T follicular helper cell (primary cell): ENCODE results near the gene LOXL1.
"Not testable (repeated sequence)": the region's sequence is repeated elsewhere in the genome, so short reads cannot be mapped to it uniquely, and the experiment has no call there.

ENCODE experiments used
- DNase-seq: peaks from one replicate; pipeline ENCODE4 v3.0.0-alpha.2; 2020; ENCODE audit warnings: low read depth

The LOXL1 gene

DNA sequence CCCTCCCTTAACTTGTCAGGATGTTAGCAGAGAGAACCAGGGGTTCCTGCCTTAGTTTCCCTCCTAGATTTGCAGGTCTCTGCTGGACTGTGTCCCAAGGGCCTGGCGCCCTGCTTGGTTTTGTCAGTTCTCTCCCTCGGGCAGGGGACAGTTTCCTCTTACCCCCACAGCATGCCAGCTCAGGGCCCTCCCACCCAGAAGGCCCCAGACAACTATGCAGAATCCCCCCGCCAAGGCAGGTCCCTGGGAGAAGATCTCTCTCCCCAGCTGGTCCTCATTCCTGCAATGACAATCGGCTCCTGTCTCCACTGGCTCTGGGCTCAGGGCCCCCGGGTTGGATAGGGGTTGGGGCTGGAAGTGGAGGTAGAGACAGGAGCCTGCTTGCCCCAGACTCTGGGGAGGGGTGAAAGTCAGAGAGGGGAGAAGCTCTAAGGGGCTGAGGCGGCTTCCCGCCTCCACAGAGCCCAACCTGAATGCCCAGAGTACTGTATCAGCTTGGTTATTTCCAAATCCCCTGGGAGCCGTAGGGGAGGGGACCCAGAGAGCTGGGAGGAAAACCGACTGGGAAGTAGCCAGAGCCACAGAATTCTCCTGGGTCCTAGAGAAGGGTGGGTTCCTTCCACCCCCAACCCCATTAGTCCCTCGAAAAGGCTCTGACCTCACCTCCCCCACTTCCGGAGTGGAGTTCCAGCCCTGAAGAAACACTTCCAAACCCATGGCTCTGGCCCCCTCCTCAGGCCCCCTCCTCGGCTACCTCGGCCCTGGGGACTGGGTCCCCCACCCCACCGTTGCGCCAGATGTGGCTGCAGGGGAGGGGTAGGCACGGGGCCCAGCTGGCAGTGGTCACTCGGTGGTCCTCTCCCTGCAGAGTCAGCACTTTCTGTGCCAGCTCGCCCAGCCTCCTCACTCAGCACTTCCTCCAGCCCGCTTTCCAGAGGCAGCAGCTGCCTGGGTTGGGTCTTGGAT is 3.8 kb upstream of the LOXL1 start:
- DNase-seq: no peak

DNA sequence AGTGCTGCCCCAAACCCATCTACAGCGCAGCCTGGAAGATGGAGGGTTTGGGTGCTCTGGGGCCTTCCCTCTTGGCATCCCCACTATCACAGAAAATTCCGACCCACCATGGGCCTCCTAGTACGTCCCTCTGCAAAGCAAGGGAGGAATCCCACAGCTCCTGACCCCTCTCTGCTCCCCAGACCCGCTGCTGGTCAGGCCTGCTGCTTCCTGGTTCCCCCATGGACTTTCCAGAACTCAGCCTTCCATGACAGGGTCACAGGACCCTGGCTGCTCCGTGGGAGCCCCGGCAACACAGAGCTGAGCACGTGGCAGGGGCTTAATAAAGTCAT is 3.1 kb upstream of the LOXL1 start:
- no peak for DNase-seq

DNA sequence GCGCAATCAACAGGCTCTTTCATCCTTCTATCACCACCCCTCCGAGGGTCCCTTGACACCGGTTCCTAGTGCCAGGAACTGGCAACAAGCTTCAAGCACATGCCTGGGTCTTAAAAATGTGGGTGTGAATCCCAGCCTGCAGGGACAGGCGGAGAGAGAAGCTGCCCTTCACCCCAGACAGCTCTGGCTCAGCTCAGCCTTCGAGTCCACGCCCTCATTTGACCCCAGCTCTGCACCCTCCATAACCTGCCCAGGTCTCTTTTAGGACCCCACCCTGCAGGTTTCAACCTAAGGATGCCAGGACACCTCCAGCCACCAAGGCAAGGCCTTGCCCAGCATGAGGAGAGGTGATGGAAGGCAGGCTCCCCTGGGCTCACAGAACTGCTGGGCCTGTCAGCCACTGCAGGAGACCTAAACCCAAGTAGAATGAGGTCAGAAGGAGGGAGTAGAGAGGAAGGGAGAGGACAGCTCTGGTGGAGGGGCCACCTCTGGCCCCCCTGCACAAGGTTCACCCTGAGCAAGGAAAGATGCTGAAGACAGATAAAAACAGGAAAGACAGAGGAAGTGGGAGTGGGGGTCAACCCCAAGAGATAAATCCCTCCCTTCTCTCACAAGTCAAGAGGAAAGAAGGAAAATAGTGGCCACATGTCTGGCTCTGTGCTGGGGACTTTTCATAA is 2.6 kb upstream of the LOXL1 start:
- DNase-seq: no peak

DNA sequence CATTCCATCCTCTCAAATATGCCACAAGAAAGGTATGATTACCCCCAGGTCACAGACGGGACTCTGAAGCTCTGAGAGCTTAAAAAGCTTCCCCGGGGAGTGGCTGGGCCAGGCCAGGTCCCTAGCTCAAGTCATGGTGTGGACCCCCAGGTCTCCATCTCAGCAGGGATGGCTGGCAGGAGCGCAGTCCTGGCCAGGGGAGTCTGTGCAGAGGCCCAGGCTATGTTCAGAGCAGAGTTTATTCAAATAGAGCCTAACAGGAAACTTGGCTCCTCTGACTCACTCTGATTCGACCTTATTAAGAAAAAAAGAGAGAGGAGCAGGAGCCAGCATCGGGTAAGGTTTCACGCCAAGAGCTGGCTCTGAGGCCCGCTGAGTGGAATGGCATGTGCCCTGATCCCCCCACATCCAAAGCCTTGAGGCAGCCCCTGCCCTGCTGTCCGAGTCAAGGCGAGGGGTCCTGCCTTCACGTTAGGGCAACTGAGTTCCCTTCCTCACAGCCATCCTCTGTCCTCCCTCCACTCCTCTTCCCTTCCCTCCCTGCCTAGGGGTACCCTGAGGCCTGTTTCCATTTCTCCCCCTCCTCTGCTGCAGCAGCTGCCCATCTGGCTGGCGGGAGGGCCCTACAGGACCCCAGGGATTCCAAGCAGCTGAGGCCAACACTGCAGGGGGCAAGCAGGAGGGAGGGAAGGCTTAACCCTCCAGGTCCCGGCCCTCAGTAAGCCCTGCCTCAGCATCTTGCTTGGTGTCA is 1.9 kb upstream of the LOXL1 start:
- DNase-seq: no peak

DNA sequence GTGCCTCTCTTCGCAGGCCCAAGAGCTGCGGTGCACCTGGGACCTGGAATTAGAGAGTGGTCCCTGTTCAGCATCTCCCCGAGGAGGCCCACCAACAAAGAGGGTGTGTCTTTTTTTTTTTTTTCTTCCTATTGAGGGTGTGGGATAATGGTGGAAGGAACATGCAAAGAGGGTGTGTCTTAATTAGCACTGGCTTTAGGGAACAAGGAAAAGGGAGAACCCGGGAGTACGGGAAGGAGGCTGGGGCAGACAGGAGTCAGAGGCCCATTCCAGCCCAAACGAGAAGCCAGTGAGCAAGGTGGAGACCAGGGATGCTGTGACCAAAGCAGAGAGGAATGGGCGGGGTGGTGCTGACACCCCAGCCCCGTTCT is 429 bp upstream of the LOXL1 start:
- DNase-seq: no peak

DNA sequence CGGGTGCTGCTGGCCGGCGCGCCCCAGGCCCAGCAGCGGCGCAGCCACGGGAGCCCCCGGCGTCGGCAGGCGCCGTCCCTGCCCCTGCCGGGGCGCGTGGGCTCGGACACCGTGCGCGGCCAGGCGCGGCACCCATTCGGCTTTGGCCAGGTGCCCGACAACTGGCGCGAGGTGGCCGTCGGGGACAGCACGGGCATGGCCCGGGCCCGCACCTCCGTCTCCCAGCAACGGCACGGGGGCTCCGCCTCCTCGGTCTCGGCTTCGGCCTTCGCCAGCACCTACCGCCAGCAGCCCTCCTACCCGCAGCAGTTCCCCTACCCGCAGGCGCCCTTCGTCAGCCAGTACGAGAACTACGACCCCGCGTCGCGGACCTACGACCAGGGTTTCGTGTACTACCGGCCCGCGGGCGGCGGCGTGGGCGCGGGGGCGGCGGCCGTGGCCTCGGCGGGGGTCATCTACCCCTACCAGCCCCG is 777 bp downstream of the LOXL1 start:
- peak; percentile 8 for DNase-seq

DNA sequence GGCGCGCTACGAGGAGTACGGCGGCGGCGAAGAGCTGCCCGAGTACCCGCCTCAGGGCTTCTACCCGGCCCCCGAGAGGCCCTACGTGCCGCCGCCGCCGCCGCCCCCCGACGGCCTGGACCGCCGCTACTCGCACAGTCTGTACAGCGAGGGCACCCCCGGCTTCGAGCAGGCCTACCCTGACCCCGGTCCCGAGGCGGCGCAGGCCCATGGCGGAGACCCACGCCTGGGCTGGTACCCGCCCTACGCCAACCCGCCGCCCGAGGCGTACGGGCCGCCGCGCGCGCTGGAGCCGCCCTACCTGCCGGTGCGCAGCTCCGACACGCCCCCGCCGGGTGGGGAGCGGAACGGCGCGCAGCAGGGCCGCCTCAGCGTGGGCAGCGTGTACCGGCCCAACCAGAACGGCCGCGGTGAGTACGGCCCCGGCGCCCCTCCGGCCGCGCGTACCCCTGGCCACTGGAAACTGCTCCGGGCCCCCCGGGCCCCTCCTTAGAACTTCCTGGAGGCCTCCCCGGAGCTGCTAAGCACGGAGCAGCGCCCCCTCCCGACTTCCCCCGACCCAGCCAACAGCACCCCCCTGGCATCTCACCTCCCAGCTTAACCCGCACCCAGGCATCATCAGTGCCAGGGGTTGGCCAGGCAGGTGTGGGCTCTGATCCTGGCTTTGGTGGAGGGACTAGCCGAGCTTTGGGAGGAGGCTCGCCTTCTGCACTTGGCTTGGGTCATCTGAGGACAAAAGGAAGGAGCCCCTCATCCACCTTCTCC is 1.4 kb downstream of the LOXL1 start:
- peak; percentile 68 for DNase-seq

DNA sequence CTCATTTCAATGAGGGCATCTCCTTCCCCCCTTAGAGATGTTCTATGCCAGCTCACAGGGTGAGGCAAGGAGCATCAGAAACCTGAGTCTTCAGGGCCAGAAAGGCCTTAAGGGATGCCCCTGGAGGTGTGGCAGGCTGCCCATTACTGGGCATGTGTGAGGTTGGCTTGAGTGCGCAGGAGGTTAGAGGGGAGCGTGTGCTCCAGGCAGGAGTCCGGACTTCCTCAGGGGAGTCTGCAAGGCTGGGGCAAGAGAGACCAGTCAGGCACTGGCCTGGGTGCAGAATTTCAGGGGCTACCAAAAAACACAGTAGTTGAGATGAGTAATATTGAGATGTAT is 1.9 kb downstream of the LOXL1 start:
- DNase-seq: no peak

DNA sequence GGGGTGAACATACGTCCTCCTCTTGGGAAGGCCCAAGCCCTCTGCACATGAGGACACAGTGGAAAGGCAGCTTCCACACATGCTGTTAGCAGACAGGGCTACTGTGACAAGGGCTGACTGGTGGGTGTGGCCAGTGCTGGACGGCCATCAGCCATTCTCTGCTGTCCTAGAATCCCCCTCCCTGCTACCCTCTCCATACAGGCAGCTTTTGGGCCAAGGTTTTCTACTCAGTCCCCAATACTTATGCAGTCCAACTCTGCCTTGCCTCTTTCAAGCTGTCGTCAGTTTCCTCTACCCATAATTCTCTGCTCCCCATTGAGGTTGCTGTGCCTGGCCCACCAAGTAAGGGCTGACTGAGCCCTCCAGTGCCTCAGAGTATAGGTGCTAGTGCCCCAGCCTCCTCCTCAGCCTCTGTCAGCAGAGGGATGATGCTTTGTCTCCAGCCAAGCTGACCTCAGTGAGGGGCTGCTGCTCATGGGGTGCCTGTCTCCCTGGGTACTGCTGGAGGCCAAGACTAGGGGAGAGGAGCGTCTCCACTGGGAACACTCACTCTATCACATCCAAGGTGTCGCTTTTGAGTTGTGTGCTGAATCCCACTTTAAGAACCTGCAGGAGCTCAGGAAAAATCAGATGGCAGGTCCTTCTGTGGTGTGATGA is 2.8 kb downstream of the LOXL1 start:
- DNase-seq: no peak

DNA sequence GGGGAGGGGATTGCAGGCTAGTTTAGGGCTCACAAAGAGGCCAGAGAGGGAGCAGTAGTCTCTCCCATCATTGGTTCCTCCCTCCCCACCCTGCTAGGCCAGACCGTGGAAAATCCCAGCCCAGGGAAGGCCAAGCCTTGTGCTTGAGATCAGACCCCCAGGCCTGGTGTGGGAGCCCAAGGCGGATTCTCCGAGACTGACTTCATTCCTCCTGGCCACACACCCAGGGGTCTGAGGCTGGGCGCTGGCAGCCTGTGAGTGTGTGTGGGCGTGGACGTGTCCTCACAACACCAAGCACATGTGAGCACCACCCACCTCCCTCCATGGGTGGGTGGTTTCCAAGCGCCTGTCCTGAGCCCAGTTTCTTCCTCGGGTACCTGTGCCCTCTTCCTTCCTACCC is 4.1 kb downstream of the LOXL1 start:
- DNase-seq: no peak

DNA sequence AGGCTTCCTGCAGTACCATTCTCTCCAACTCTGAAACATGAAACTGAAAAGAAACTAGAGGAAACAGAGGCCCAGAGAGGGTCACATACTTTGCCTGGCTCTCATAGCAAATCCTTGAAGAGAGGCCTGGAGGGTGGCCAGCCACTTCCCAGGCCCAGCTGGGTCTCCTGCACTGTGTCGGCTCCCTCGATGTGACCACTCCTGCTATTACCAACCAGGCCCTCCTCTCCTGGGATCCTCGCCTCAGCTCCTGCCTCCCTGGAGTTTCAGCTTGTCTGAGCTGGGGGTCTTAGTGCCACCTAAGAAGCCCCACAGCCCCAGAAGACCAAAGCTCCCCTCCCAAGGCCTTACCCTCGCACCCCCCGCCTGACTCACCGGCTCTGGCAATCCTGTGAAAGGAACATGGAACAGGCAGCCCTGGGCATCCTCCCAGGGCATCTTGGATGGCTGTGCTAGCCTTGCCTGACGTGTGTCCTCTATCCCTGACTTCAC is 4.6 kb downstream of the LOXL1 start:
- DNase-seq: no peak

DNA sequence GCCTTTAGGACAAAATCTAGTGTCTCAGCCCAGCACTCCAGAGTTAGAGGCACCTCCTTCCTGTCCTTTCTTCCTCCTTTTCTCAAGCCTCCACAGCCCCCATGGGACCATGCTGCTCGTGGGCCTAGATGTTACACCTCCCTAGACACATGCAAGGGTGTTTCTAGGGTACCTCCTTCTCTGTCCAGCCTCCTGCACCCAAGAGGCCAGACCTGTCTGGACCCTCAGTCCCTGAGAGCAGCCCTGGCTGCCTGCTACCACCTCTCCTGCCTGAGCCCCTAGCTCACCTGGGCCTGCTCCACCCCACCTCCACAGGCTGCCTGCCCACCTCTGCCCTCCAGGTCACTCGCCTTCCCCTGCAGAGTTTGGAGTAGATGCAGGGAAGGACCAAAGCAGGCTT is 5.2 kb downstream of the LOXL1 start:
- no peak for DNase-seq

DNA sequence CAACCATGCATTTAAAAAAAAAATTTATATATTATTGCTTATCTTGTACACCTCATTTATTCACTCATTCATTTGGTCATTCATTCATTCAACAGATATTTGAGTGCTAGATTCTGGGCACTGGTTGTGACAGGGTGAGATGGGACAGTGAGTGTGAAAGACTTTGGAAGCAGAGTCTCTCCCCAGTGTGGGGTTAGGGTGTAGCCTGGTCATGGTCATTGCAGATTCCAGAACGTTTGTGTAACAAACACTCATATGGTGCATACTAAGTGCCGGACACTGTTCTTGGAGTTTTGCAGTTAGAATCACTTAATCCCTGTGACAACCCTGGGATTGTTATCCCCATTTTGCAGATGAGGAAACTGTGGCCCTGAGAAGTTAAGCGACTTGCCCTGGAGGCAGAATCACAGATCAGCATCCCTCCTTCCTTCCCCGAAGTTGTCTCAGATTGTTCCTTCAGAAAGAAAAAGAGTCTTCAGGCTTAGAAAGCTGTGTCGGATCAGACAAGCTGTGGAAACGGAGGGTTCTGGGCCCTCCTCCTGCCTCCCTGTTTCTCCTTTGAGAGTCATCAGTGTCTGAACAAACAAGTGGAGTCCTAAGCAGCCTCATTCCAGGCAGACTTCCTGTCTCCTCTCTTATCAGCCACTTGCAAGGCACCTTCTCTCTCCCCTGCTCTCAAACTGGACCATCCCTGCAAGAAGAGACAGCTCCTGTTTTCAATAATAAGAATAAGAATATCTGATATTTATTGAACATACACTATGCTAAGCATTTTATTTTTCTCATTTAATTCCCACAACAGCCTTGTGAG is 6.3 kb downstream of the LOXL1 start:
- DNase-seq: no peak

DNA sequence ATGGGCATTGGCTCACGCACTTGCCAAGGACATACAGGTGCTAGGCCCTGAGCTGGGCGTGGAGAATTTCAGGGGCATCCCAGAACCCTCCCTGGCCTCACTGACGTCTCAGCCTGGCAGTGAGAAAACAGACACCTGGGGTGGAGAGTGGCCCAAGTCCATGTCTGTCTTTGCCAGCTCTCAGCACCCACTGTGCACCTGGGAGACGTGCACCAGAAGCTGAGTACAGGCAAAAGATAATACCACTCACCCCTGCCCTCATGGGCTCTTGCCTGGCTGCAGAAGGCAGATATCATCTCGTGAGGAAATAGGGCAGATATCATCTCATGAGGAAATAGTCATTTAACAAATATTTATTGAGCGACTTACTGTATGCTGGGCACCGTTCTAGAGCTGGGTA is 8.0 kb downstream of the LOXL1 start:
- DNase-seq: no peak

DNA sequence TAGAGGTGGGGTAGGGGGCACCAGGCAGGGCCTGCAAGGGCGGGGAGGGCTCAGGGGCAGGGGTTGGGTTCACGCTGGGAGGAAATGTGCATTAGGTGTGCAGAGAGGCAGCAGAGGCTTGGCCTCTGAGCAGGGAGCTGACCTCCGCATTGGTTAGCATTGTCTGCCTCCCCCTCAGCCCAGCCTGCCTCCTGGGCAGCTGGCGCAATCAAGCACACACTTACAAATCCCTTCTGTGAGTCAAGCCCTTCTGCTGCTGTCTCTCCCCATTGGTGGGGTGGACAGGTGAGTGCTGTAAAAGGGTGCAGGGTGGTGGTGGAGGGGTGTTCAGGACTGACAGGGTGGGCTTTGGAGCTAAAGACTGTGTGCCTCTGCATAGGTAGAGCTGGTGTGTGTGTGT is 9.3 kb downstream of the LOXL1 start:
- DNase-seq: no peak

DNA sequence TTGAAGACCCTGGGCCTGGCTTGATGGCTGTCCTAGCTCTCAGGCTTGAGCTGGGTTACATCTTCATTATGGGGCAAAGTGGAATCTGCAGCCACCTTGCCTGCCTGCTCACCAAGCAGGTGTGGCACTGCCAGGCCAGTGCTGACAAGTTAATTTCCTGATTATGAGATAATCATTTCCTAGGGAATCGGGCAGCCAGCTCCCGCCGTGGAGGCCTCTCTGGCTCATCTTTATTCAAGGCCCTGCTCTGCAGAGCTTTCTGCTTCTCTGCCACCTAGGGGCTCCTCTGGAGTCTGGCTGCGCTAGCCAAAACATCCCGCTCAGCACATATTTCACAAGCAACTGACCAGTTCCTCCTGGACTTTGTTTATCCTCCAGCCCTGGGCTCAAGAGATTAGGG is 9.9 kb downstream of the LOXL1 start:
- DNase-seq: no peak

DNA sequence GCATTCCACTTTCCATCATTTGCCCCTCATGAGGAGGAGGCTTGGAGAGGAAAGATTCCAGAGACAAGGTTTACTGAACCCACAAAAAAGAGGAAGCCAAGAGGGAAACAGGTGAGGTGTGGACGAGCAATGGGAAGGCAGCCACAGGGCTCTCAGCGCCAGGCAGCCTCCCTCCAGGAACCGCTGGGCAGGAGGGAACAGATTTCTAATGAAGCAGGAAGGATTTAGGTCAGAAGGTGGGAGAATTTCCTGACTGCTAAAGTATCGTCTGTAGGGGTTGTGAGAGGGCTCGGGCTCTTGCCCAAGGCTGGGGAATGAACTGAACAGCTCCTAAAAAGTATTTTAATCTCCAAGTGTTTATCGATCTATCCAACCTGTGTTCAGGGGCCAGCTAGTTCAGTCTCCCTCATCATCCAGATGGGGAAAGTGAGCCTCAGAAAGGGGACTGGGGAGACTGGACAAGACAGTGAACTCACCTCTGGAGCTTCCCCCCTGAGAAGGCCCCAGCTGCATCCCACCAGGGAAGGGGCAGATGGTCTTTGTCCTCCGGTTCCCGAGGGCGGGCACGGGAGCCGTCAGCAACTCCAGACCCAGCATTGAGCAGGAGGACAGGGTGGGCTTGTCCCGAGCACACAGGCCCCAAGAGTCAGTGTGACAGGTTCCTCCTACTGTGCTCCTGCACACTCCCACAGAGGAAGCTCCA is 10.5 kb downstream of the LOXL1 start:
- no peak for DNase-seq

DNA sequence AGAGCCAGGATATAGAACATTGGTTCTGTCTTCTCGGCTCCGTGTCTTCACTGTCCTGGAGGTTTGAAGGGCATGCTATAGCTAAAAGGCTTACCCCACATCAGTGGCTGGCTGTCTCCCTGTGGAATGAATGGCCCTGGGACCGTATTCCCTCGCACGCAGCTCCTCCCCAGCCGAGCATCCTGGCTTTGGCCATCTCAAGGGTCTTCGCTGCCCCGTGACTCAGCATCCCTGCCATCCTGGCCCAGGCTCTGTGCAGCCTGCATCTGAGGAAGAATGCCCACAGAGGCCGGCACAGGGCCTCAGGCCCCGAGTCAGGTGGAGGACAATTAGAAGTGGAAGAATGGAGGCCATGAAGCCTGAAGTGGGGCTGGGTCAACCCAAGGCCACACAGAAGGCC is 11.0 kb downstream of the LOXL1 start:
- no peak for DNase-seq

DNA sequence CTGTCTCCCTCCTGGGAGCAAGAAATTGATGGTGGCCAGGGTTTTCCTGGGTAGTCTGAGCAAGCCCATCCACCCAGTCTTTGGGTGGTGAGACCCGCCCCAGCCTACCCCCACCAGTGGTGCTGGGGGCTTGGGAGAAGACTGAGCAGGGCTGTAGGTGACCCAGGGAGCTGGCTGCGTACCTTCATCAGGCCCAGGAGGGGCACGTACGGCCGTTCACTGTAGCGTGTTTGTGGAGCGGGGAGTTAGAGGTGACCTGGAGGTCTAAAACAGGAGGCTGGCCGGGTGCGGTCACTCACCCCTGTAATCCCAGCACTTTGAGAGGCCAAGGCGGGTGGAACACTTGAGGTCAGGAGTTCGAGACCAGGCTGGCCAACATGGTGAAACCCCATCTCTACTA is 11.5 kb downstream of the LOXL1 start:
- no peak for DNase-seq

DNA sequence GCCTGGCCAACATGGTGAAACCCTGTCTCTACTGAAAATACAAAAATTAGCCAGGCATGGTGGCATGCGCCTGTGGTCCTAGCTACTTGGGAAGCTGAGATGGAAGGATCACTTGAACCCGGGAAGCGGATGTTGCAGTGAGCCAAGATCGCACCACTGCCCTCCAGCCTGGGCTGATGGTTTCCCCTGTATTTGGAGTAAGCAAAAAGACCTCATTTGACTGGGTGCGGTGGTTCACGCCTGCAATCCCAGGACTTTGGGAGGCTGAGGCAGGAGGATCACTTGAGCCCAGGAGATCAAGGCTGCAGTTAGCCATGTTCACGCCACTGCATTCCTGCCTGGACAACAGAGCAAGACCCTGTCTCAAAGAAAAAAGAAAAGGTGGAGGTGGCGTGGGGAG is 12.3 kb downstream of the LOXL1 start:
- DNase-seq: not testable (repeated sequence)
